ENCODE results near the gene SNAPC5. TPM values are rescaled to one million over a fixed set of nuclear protein-coding genes. Genes with fewer than 3 reads are reported as not detected.
"Not testable (repeated sequence)": the region's sequence is repeated elsewhere in the genome, so short reads cannot be mapped to it uniquely, and the experiment has no call there.

The SNAPC5 gene
- total RNA-seq, 4 donors from 2014 or later: 2.6 to 64.0 (median 32.1) TPM

- 81 to 90% methylated on average over 2 of the region's 2 CpGs for WGBS, 2 donors (ENCODE audit: low coverage in 1 of 2)
- no peak overlapping the region for H3K4me3 ChIP-seq
- H3K9me3 ChIP-seq: no peaks in the 10 kb centered on the region
- no peaks in the 10 kb centered on the region for H3K36me3 ChIP-seq
- in situ Hi-C loops (cut with MboI; ENCODE audit: low pct_ligation_motif_present in 1 of 4, low pct_unique_long_range_greater_than_20kb in 1 of 4, low sequenced_read_pairs in 3 of 4): no loop called here
- no peaks in the 10 kb centered on the region for H3K27me3 ChIP-seq
- H3K27ac ChIP-seq: no peak overlapping the region
- H3K4me1 ChIP-seq: peaks cover 0 to 8% (median 2%) of the 10 kb centered on the region in 4 donors
- TF ChIP-seq POLR2A (IDR thresholded peaks at IDR 0.05) (no peak), POLR2AphosphoS5 (IDR thresholded peaks at IDR 0.05) (no peak), CTCF (IDR thresholded peaks at IDR 0.05) (no peak), EP300 (IDR thresholded peaks at IDR 0.05; ENCODE audit: low read depth) (no peak)
- peak; percentile 14 for DNase-seq
- intact Hi-C loops (cut with DNase I; ENCODE audit: low total_unique reads): no loop called here
Measured at GRCh38 chr15:66461917-66462316, 35.6 kb downstream of the SNAPC5 start.

GRCh38 chr15:66461294-66461693 is 36.3 kb downstream of the SNAPC5 start:
- in situ Hi-C loops (cut with MboI; ENCODE audit: low pct_ligation_motif_present in 1 of 4, low pct_unique_long_range_greater_than_20kb in 1 of 4, low sequenced_read_pairs in 3 of 4); intact Hi-C loops (cut with DNase I; ENCODE audit: low total_unique reads); DNase-seq; H3K4me3 ChIP-seq; H3K27me3 ChIP-seq; H3K9me3 ChIP-seq; H3K27ac ChIP-seq; H3K4me1 ChIP-seq; H3K36me3 ChIP-seq: not testable (repeated sequence)
- 93 to 100% methylated on average over 6 of the region's 6 CpGs for WGBS, 2 donors (ENCODE audit: low coverage in 1 of 2)

GRCh38 chr15:66459818-66460615 is 37.5 kb downstream of the SNAPC5 start:
- intact Hi-C loops (cut with DNase I; ENCODE audit: low total_unique reads): no loop called here
- DNase-seq: no peak
- no peaks in the 10 kb centered on the region for H3K36me3 ChIP-seq
- H3K9me3 ChIP-seq: no peaks in the 10 kb centered on the region
- in situ Hi-C loops (cut with MboI; ENCODE audit: low pct_ligation_motif_present in 1 of 4, low pct_unique_long_range_greater_than_20kb in 1 of 4, low sequenced_read_pairs in 3 of 4): no loop called here
- 72 to 83% methylated on average over 2 to 3 of the region's 3 CpGs for WGBS, 2 donors (ENCODE audit: low coverage in 1 of 2)
- H3K4me3 ChIP-seq: no peak overlapping the region
- peaks cover 0 to 8% (median 2%) of the 10 kb centered on the region in 4 donors for H3K4me1 ChIP-seq
- H3K27me3 ChIP-seq: no peaks in the 10 kb centered on the region
- TF ChIP-seq POLR2A (IDR thresholded peaks at IDR 0.05): no peak
- no peak for TF ChIP-seq CTCF (IDR thresholded peaks at IDR 0.05)
- TF ChIP-seq POLR2AphosphoS5 (IDR thresholded peaks at IDR 0.05): no peak
- TF ChIP-seq EP300 (IDR thresholded peaks at IDR 0.05; ENCODE audit: low read depth): no peak
- no peak overlapping the region for H3K27ac ChIP-seq

DNA sequence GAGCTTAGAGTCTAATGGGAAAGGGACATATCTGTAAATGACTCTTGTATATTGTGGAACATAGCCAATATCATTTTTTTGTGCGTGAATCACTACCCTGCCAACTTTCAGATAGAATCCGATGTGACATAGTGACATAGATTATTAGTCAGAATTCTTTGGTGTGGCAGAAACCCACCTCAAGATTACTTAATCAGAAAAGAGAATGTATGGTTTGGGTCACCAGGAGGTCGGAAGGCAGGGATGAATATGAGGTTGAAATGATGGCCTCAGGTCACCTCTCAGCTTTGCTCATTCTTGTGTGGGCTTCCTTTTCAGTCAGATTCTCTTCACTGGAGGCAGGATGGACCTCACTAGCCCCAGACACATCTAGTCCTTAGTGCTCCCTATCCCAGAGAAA is 41.4 kb downstream of the SNAPC5 start:
- Histone ChIP-seq H3K4me1 (no peaks in the 10 kb centered on the region), H3K4me3 (no peak overlapping the region), H3K36me3 (peaks cover 0 to 3% (median 0%) of the 10 kb centered on the region in 4 donors), H3K27ac (no peak overlapping the region), H3K27me3 (no peaks in the 10 kb centered on the region), H3K9me3 (no peaks in the 10 kb centered on the region)
- TF ChIP-seq EP300 (IDR thresholded peaks at IDR 0.05; ENCODE audit: low read depth) (no peak), POLR2AphosphoS5 (IDR thresholded peaks at IDR 0.05) (no peak), CTCF (IDR thresholded peaks at IDR 0.05) (no peak), POLR2A (IDR thresholded peaks at IDR 0.05) (no peak)
- intact Hi-C loops (cut with DNase I; ENCODE audit: low total_unique reads) (no loop called here), in situ Hi-C loops (cut with MboI; ENCODE audit: low pct_ligation_motif_present in 1 of 4, low pct_unique_long_range_greater_than_20kb in 1 of 4, low sequenced_read_pairs in 3 of 4) (no loop called here)
- DNase-seq: no peak
- 57 to 79% methylated on average over 3 of the region's 3 CpGs for WGBS, 2 donors (ENCODE audit: low coverage in 1 of 2)
